ENCODE data around the gene LGALSL.

The LGALSL gene

DNA sequence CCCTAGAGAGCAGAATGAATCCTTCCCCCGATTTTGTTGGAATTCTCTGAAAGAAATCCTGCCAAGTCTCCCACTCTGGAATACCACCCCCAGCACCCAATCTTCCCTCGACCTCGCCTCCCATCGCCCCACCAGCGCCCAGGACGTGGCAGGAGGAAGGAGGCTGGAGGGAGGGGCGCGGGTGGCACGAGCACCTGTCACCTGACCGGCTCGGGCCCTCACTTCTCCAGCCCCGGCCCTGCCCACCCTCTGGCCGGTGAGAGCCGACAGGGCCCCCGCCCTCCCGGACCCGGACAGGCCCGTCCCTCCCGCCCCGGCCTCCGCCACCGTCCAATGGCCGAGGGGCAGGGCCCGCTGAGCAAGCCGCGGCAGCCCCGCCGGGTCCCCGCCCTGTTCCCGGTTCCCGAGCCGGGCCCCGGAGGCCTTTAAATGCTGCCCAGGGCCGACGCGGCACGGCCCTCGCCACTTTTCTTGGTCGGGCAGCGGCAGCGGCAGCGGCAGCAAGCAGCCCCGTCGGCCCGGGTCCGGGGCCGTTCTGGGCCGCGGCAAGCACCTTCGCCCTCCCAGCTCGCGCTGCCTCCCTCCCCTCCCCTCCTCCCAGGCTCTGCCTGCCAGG, at the start of gene LGALSL:
Gene LGALSL, plus strand, starts transcription at position 393 of the 616 bp plus-strand sequence. CDS start 384 bp downstream, outside the sequence.
- peak; percentile 53 to 55 for DNase-seq

DNA sequence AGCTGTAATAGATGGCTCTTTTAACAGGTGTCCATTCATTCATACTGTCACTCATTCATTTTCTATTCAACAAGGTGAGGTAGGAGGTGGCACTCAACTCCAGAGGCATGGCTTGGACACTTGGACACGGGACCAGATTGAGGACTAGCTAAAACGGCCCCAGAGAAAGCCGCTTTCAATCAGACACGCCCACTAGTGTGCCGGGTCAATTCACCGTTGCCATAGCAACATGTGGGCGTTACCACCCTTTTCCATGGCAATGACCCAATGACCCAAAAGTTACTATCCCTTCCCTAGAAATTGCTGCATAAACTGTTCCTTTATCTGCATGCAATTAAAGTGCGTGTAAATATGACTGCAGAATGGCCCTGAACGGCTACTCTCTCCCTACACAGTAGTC, 49.2 kb upstream of the LGALSL start:
- peak; percentile 45 to 75 for DNase-seq

DNA sequence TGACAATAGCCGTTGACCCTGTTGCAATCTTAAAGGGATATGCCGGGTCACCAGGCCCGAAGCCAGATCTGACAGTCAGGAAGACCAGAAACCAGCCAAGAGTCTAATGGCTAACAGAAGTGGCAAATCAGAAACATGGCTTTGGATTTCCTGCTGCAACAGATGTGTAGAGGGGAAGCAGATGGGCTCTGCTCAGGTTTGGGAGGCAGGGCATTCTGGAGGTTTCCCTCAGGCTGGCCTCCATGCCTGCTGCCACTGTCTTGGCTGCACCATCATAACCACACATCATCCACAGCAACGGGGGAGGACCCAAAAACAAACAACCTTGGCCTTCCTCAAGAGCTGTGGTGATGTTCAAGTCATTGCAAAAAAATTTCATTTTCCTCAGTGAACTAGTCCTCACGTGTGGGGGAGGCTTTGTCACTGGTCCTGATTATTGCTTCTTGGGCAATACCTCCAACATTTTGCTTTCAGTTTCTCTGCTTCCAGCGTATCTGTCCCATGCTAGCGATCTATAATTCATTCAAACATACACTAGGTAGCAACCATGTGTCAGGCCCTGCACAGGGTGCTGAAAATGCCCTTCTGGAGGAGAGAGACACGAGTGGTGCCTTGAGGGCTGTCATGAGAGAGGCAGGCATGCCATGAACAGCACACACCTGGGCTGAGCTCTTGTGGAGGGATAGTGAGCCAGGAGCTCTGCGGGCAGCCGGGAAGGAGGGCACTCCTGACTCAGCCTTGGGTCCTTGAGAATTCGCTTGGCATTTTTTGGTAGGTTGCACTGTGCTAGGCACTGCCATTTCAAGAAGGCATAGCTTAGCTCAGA, 48.2 kb upstream of the LGALSL start:
- DNase-seq, result no peak

DNA sequence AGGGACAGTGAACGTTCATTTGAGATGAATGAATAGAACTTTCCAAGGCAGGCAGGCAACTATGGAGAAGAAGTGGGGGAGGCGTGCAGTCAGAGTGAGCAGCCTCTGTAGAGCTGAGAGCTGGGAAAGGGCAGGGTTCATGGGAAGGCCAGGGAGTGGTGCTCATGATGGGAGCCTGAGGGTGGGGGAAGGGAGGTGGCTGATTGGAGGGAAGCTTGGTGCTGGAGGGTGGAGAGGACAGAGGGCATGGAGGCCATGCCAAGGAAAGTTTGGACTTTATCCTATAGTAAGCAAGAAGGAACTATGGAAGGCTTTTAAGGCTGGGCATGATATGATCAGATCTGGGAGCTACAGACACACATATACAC, 47.6 kb upstream of the LGALSL start:
- DNase-seq, result no peak

DNA sequence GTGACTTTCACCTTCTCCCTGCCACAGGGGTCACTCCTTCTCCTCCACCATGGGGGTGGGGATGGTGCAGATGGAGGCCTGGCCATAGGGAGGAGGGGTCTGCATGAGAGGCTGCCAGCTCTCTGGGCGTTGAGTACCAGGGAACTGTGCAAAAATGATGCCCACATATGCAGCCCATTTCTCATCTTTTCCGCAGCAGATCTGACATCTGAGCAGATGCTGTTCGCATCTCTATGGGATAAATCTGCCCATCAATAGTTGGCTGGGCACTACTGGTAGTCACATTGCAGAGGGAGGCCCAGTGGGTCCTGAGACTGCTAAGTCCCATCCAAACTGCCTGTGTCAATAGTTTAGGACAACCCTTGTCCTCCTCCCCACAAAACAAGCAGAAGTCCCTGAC, 45.9 kb upstream of the LGALSL start:
- no peak for DNase-seq

DNA sequence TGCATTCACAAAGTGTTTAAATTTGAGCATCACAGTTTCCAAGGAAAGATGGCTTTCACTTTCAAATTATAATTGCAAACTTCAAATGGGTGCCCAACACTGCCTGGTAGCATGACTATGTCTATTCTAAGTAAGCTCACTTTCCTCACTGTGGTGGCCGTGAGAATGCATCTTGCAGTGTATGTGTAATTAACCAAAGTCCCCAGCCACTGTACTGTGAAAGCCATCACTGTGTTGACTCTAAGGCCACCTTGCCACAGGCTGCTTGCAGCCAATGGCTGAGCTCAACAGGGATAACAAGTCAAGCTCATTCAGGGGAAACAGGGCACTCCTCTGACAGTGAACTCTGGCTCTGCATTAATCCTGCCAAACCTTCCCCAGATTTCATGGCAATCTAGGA, 43.3 kb upstream of the LGALSL start:
- no peak for DNase-seq

DNA sequence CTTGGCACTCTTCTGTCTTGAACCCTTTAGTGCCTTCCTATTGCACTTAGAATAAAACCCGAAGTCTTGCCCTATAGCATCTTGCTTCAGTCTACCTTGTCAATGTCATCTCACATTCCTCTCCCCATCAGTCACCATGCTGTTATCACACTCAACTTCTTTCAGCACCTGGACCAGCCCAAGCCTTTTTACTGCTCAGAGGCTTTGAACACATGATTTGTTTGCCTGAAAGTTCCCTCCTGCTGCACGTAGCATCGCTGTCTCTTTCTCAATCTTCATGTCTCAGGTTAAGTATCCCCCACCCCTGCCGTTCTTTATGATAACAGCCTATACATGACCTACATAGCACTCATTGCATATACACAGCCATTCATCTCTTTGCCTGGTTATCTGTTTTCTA, 41.3 kb upstream of the LGALSL start:
- DNase-seq, result no peak

DNA sequence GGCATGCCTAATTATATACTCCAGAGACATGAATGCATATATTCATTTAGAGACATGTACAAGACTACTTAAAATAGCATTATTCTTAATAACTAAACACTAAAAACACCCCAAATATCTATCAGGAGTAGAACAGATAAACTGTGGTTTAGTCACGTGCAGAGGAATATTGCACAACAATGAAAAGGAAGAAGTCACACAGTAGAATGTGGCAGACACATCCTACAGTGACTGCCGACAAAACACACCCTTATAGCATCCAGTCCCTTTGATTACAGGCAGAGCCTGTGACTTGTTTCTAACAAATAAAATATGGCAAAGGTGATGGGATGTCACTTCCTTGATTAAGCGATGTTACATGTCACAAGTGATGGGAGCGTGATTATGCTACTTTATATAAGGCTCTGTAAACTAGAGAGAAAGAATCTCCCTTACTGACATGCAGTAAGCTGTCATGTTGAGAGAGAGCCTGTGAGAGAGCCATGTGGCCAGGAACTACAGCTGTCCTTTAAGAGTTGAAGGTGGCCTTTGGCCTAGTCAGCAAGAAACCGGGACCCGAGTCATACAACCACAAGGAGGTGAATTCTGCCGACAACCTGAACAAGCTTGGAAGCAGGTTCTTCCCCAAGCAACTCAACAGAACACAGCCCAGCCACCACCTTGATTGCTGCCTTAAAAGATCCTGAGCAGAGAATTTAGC, 39.1 kb upstream of the LGALSL start:
- DNase-seq, result peak; percentile 37 to 56

DNA sequence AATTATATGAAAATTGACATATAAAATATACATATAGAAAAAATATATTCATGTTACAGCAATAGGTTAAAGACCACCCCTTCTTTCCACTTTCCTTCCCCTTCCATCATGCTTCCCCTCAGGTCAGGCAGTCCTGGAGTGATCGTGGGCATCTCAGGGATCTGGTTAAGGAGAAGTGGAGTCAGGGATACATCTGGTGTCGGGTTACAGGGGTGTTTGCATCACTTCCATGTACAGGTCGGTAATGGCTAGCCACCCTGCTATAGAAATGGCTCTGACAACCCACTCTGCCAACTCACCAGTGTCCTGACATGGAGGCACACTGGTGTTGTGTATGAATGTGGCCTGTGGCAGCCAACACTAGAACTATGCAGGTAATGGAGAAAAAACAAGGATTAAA, 36.3 kb upstream of the LGALSL start:
- no peak for DNase-seq

DNA sequence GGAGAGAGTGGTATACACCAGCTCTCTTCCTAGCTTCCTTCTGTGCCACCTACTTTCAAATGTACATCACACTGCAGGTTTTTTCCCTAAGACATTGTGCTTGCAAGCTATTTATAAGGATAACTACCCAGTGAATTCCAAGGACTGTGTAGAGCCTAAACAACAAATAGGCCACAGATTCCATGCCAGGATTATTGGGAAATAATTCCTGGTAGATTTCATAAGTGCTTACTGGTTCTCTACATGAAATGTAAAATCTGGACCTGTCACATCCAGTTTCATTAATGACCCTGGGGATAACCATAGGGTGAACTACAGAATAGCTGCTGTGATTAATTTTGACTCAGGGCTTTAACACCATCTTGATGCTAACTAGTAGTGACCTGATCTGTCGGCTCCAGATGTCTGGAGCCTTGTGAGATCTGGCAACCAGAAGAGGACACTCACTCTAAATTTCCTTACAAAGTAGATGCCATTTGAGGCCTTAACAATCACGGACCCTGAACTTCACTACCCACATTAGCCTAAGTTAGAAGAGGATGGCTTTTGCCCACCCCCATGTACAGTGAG, 34.3 kb upstream of the LGALSL start:
- no peak for DNase-seq

DNA sequence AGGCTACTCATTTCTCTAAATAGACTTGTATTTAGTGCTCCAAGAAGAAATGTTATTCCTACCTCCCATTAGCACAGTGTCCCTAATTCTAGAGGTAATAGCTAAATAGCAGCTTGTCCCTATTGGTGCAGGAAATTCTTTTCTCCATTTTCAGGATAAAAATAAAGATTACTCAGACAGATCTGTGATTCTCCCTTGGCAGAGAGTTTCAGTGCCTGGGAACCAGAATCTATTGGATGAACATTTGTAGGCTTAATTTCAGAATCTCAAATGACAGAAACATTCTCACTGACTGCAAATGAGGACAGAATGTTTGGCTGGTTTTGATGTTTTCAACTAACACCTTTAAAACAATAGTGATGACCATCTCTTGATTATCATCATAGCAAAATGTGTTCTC, 33.3 kb upstream of the LGALSL start:
- no peak for DNase-seq

DNA sequence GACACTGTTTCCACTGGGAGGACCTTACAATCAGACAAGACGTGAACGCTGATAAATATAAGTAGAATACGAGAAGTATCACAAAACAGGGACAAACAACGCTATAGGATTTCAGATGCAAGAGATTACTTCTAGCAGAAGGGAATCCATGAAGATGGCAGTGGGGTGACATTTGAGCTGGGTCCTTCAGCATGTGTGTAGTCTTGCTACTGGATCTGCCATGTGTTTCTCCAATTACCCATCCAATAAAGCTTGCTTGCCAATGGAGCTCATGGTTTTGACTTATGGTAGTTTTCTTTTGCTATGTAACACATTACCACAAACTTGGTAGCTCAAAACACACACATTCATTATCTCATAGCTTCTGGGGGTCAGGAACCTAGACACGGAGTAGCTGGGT, 32.8 kb upstream of the LGALSL start:
- no peak for DNase-seq

DNA sequence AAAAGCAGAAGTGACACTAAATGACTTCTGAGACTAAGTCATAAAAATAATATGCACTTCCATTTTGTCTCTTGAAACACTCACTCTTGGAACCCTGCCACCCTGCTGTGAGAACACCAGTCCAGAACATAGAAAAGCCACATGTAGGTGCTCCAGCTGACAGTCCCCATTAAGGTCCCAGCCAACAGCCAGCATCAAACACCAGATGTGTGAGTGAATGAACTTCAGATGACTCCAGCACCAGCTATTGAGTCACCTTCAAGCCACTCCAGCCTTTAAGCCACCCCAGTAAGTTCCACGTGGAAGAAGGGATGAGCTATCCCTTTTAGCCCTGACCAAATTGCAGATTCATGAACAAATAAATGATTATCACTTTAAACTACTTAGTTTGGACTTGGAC, 31.5 kb upstream of the LGALSL start:
- no peak for DNase-seq

DNA sequence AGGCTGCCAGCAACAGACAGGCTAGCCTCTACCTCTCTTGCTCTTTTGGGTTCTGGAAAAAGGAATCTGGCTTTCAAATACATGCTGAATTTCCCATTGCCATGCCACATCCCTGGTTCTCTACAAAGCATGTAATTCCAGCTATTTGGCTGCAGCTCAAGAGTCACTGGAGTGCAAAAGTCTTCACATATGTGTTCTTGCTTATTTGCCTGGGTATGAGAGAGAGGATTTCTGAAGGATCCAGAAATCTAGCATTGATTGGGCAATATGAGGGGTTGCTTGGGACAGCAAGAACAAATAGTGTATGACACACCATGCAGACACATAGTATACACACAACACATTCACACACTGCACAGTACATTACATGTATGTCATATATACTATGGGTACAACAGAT, 30.7 kb upstream of the LGALSL start:
- no peak for DNase-seq

DNA sequence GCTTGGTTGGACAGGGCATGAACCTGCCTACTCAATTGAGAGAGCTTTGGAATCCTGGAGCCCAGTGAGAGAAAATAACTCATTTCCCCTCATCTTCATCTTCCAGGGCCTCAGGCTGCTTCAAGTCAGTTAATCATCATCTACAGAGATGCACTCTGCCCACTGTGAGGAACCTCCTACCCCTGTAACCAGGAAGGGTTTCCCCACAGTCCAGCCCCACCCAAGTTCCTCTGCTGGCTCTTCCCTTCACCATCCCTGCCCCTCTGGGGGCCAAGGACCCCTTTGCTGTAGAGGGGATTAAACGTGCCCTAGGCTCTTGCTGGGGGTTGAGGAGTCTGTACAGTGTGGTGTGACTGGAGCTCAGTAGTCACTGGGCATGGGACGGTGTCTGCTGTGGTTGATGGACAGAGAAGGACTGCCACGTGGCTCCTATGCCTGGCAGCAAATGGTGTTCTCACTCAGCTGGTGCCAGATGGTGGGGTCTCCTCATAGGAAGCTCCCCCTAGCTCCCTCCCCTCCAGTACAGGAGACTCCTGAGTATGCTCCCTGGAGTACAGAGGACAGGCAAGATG, 29.5 kb upstream of the LGALSL start:
- DNase-seq, result no peak

DNA sequence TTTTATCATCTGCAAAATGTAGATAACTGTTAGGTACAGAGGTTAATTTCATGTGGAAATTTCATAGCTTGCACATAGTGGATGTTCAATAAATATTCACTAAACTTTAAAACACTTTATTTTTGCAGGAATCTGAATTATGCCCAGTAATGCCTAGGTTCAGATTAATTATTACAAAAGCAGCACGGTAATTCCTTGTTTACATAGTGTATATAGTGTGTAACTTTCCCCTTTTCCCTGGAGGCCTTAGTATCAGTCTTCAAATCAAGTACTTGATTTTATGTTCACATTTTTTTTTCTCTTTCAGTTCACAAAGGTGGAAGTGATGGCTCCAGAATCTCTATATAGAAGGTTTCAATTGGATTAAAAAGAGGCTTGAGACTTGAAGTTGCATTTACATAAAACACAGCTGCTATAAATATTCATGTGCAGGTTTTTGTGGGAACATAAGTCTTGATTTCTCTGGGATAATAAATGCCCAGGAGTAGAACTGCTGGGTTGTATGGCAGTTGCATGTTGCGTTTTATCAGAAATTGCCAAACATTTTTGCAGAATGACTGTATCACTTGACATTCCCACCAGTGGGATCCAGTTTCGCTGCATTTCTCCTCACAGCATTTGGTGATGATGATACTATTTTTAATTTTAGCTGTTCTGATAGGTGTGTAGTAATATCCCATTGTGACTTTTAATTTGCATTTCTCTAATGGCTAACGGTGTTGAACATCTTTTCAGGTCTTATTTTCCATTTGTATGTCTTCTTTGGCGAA, 27.6 kb upstream of the LGALSL start:
- no peak for DNase-seq

DNA sequence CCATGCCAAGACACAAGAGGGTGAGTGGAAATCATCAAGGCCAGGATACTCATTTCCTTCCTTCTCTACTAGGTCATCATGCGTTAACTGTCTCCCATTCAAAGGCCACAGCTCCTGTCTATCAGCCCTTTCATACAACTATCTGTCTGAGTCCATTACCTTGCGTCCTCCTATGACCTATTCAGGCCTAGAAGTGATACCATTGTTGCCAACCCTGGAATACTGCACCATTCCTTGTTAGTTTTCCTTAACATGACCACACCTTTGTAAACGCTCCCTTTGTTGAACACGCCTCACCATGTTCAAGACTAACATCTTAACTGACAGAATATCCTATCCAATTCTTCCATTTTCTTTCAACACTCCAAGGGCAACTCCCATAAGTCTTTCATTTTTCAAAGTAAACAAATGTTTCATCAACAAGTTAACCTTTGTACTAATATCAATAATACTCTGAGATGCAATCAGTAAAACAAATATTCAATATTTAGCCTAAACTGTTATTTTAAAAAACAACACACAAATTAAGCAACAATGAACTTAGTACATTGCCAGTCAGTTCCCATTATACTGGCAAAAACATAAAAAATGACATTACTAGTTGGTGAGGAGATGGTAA, 19.8 kb upstream of the LGALSL start:
- no peak for DNase-seq

DNA sequence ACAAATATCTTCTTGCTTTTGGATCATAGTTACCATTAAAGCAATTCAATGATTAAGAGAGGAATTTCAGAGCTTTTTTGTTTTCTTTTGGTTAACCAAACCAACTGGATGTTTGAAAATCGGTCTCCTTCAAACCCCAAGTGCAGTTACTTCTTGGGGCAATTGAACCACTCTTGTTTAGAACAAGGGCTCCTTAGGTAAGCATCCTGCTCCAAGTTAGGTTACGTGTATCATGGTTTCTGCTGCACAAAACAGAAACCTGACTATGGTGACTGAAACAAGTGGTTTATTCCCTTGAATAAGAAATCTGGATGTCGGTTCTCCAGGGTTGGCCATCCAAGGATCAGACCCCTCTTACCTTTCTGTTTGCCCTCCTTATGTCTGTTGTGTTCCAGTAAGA, 16.1 kb upstream of the LGALSL start:
- DNase-seq, result no peak

DNA sequence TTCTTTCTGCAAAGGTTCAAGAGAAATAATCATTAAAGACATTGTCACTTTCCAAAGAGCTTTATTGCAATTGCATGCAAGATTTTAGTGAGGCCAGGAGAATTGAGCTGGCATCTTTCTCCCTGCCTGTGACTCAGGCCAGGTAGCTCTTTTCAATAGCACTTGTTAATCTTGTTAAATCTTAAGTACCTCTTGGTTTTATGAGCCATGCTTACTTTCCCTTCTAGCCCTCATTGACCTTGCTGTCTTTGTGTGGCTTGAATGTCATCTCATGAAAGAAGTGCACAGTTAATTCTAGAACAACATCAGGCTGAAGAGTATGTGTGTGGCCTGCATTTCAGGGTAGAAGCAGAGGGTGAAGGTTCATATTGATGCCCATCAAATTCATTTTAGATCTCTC, 14.8 kb upstream of the LGALSL start:
- no peak for DNase-seq

DNA sequence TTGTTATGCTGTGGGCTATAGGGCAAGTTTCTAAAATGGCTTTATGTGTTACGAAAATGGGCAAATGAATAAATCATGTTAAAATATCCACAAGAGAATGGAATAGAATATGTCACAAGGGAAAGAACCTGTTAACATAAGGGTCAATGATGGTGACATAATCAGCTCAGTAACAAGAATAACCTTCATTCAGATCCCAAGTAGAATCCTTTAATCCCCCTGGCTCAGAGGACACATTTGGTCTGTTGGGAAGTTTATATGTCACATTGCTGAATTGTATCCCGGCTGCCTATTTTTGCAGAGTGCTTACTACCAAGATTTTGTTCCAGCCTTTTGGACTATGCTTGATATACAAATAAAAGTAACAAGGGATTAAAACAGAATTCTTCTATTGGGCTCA, 13.1 kb upstream of the LGALSL start:
- no peak for DNase-seq

DNA sequence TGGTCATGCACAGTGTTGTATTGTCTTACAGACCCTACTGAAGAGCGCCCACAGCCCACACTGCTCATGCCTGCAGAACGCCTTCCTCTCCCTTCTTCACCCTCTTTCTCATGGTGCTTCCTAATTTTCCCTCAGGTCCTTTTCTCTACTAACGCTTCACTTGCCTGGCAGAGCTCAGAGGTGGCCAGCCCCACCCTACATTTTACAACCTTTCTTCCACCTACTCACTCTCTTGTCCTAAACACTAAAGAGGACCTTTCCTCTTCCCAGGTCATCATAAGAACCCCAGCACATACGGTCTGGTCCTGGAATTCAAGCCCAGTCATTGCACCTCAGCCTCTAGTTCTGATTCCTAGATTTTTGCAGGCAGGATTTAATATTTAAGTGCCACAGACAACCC, 11.7 kb upstream of the LGALSL start:
- DNase-seq, result no peak

DNA sequence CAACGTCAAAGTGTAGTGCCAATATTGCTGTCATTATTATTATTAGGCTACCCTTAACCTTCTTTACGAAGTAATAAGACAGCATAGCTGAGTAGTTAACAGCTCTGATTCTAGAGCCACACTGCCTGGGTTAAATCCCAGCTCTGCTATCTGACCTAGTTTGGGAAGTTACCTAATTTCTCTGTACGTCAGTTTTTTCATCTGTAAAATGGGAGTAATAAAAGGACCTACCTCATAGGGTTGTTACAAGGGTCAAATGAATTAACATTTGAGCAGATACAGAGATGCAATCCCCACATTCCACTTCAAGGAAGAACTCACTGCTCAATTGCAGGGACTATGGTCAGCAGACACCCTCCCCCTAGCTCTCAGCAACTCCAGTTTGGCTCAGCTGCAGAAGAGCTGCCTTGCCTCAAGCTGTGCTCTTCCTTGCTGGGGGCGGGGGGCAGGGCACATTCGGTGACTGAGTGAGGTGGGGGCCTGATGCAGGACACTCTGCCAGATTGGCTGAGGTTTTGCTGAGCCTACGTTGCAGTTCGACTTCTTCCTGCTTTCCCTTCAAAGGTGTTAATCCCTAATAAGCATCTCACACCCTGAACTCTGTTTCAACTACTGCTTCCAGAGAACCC, 11.0 kb upstream of the LGALSL start:
- no peak for DNase-seq
